ENCODE results near the gene CAMSAP1.

GRCh38 chr9:135793221-135794056, 113.9 kb downstream of the CAMSAP1 start:
- TF ChIP-seq POLR2AphosphoS5 (IDR thresholded peaks at IDR 0.05; ENCODE audit: low read depth, low read length) (no peak), TAF1 (IDR thresholded peaks at IDR 0.05; ENCODE audit: low read depth, low read length) (no peak), POLR2A (IDR thresholded peaks at IDR 0.05; ENCODE audit: low read depth, low read length) (no peak)

Data from GM12891 (cell line).